NCI-H446 treated with DMSO at 0.1 percent for 48 hours (cell line): ENCODE measurements around the gene GP1BA.

ENCODE experiments used
- DNase-seq: peaks from one replicate; lab custom pipeline; 2025; lab: John Stamatoyannopoulos, UW

Gene GP1BA

GRCh38 chr17:4938688-4939545, 6.8 kb downstream of the GP1BA start:
- no peak for DNase-seq

- DNase-seq: no peak
Observed at GRCh38 chr17:4939546-4939795, 7.4 kb downstream of the GP1BA start.

DNA sequence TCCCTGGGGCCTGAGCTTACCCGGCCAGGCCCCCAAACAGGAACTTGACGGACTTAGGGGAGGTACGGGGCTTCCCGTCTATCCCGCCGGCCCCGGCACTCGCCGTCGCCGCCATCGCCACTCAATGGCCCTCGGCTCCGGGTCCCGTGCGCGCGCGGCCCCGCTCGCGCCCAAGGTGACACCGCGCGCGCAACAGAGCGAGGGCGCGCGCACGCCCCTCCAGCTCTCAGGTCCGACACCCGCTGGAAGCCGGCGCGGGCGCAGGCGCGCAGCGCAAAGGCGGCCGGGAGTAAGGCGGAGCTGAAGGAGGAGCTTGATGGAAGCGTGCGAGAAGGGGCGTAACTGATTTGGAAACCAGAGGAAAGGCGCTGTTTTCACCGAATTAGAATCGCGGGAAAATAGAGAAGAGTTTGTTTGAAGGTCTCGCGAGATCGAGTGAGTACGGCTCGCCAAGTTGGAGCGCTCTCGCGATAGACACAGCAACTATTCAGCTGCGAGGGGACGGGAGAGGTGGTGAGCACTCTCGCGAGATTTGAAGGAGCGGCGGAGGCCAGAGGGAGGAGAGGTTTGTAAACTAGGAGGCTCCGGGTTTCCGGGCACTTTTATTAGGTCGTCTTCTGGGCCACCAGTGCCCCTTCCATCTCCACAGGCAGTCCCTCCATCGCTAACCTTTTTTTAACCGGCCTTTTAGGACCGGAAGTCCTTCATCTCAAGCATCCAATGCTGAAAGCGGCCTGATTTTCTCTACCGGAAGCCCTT, 7.9 kb downstream of the GP1BA start, which contains the start of the genes RNF167 and SLC25A11:
RNF167 (plus strand) TSS at position 473 of the 759 bp plus-strand sequence. CDS start 642 bp downstream, outside the sequence.
SLC25A11 (minus strand) TSS at position 251 of the 759 bp plus-strand sequence; CDS start at position 115, 136 bp downstream.
- DNase-seq: peak; percentile 99

DNA sequence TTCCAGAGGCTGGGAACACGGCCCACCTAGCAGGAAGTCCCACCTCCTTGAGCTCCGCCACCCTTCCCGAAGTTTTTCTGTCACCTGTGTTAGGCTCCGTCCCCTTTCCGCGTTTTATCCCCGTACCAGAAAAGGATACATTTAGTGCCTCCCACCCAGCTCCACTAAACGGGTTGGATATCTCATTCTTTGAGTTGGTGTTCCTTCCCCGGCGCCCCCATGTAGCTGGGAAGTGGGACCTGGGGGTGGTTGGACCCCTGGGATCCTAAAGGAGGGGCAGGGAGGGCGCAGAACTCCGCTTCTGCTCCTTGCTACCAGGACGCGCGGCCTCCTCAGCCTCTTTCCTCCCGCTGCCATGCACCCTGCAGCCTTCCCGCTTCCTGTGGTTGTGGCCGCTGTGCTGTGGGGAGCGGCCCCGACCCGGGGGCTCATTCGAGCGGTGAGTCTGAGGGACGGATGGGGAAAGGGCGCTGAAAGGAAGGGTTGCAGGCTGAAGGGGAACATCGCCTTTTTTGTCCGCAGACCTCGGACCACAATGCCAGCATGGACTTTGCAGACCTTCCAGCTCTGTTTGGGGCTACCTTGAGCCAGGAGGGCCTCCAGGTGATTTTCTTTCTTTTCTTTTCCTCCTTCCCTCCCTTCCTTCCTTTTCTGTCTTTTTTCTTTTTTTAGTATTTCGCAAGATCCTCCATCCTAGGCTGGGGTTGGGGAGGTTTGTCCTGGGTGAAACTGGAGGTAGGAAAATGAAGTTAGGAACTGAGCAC, 8.7 kb downstream of the GP1BA start:
- DNase-seq: no peak

GRCh38 chr17:4941319-4941610, 9.2 kb downstream of the GP1BA start:
- DNase-seq: no peak

GRCh38 chr17:4942760-4943508, 10.9 kb downstream of the GP1BA start:
- DNase-seq: no peak

- no peak for DNase-seq
Observed at GRCh38 chr17:4944163-4944553, 12.1 kb downstream of the GP1BA start.

GRCh38 chr17:4944554-4945175, 12.6 kb downstream of the GP1BA start:
- DNase-seq: no peak

- DNase-seq: peak; percentile 23
Observed at GRCh38 chr17:4945176-4945943, 13.3 kb downstream of the GP1BA start.

DNA sequence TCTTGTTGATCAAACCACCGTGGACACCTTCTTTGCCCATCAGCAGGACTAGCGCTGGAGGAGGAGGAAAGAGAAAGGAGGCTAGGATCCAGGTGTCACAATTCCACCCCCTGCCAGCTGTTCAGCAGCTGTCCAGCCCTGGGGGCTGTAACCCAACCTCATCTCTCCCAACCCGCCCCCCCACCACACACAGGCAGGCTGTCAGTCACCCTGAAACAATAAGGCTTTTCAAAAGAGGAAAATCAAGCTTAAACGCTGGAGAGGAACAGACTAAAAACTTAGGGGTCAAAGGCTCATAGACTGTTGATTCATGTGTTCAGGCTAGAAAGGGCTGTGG, 13.8 kb downstream of the GP1BA start:
- no peak for DNase-seq

- no peak for DNase-seq
Observed at GRCh38 chr17:4946312-4946976, 14.4 kb downstream of the GP1BA start.

DNA sequence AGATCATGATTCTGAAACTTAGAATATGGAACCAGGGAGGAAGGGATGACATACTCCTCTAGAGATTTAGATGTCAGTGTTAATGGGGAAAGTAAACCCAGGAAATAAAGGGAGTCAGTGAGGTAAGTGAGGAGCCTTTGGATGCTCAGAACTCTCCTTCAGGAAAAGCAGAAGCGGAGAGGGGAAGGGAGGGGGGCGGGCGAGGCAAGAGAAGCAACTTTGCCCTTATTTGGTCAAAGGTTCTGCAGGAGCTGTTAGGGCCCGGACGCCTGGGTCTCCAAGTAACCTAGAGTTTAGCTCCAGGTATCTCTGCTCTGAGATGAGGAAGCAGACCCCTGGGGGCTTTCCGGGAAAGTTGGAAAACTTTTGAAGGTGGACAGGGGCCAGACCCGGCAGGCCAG, 14.9 kb downstream of the GP1BA start:
- no peak for DNase-seq

GRCh38 chr17:4947411-4948165, 15.5 kb downstream of the GP1BA start:
- no peak for DNase-seq

DNA sequence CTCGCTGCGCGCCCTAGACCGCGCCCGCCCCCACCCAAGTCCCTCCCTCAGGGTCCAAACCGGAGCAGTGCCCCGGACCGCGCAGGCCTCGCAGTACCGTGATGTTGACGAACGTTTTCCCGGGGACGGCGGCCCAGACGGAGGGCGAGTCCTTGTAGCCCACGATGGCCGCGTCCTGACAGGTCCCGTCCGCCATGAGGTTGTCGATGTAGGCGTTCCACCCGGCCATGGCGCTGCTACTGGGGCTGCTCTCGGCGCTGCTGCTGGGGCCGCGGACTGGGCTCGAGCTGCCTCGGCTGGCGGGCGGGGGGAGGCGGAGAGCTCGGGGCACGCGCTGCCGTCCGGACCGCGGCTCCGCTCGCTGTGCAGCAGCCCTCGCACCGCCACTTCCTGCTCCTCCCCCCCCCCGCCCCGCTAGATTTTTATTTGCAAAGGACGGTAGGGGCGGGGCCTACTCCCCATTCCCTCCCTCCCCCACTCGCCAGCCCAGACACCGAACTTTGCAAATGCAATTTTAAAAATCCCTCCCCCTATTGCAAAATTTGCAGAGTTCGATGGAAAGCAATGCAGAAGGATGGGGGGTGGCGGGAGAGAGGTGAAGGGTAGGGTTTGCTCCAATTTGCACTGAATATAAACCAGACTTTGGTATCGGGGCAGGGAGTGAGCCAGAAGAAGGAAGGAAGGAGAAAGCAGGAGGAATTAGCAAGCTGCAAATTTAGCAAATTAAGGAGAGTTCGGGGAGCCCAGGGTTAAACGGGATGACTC, 16.3 kb downstream of the GP1BA start, which contains the start of gene PFN1:
PFN1 (minus strand) TSS at position 365 of the 765 bp plus-strand sequence; CDS start at position 229, 136 bp downstream.
- peak; percentile 70 for DNase-seq

GRCh38 chr17:4948931-4949320, 16.8 kb downstream of the GP1BA start:
- DNase-seq: peak; percentile 77

- DNase-seq: no peak
Observed at GRCh38 chr17:4949321-4950074, 17.4 kb downstream of the GP1BA start.

DNA sequence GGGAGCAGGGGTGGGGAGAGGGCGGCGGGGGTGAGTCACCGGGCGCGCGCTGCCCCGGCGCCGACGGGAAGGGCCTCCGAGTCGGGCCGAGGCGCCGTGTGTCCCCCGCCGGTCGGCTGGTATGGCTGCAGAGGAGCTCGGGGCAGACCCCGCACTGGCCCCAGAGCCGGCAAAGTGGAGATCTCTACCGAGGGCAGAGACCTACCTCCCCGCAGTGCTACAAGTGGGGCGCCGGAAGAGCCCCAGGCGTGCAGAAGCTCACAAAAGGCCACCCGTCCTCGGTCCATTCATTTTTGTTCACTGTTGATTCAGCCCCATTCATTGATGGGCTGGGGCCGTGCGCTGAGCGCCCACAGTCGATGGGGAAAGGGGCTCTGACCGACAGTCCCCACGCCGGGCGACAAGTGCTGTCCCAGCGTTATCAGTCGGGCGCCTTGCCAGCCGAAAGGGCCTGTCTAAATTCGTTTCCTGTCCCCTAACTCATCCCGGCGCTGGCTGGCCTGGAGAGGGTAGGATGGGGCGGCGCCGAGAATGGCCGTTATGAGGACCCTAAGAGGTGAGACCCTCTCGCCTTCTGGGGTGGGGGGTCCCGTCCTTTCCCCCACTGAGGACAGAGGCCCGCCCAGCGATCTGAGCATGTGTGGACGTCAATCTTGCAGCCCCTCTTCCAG, 18.1 kb downstream of the GP1BA start:
- DNase-seq: no peak
